H1 (cell line): Measurements from ENCODE around the gene HINT3. TPM values are rescaled to one million over a fixed set of nuclear protein-coding genes. Genes with fewer than 3 reads are reported as not detected.

Experiments used
- CTCF ChIA-PET: fragments of 300-600 bp; sonication (Branson Sonifier 250); formaldehyde crosslinking; loops from one replicate; lab custom pipeline; 2021; ENCODE audit not compliant: partially characterized antibody; lab: Charles Lee
- POLR2A ChIA-PET: fragments of 300-600 bp; sonication (Branson Sonifier 250); formaldehyde crosslinking; loops from one replicate; lab custom pipeline; 2021; ENCODE audit warnings: inconsistent platforms; ENCODE audit not compliant: partially characterized antibody; lab: Charles Lee
- DNase-seq, 2 experiments: peaks; one replicate each; pipeline versions ENCODE4 v3.0.0 to v3.0.0-alpha.2; 2010 to 2022; ENCODE audit warnings: low spot score in 2 of 2, low read depth in 1 of 2, mixed read lengths in 1 of 2
- FAIRE-seq: peaks from 2 replicates; lab custom pipeline; 2011; peaks lifted over from hg19 to GRCh38; lab: Jason Lieb, UNC
- H2AFZ ChIP-seq: 2 replicates; pipeline ENCODE4 v1.8.1; 2012; ENCODE audit warnings: low read length, inconsistent platforms
- H2AK5ac ChIP-seq: 2 replicates; pipeline ENCODE4 v1.6.1; 2013; ENCODE audit warnings: low read depth, low read length
- H2BK120ac ChIP-seq: replicated peaks from 2 replicates; pipeline ENCODE3; 2013; ENCODE audit warnings: low read depth, low read length, inconsistent platforms
- H2BK12ac ChIP-seq: 2 replicates; pipeline ENCODE4 v1.6.1; 2013; ENCODE audit warnings: low read depth, low read length
- H2BK15ac ChIP-seq: 2 replicates; pipeline ENCODE4 v1.6.1; 2013; ENCODE audit warnings: low read length
- H2BK20ac ChIP-seq: 2 replicates; pipeline ENCODE4 v1.6.1; 2013; ENCODE audit warnings: low read length
- H2BK5ac ChIP-seq: 2 replicates; pipeline ENCODE4 v1.6.1; 2013; ENCODE audit warnings: low read depth, low read length
- H3K14ac ChIP-seq: 2 replicates; pipeline ENCODE4 v1.6.1; 2013; ENCODE audit warnings: inconsistent platforms; ENCODE audit not compliant: insufficient read length
- H3K18ac ChIP-seq: 2 replicates; pipeline ENCODE4 v1.6.1; 2013; ENCODE audit warnings: low read length; ENCODE audit errors: extremely low read depth
- H3K23ac ChIP-seq: 2 replicates; pipeline ENCODE4 v1.6.1; 2013; ENCODE audit warnings: inconsistent platforms; ENCODE audit not compliant: insufficient read length
- H3K23me2 ChIP-seq: 2 replicates; pipeline ENCODE4 v1.6.1; 2013; ENCODE audit warnings: low read depth, low read length
- H3K27ac ChIP-seq: 2 replicates; pipeline ENCODE4 v1.6.1; 2011; ENCODE audit warnings: low read depth, low read length, inconsistent platforms
- H3K27me3 ChIP-seq, 4 experiments: replicated peaks in 1 of 4; 1 replicate in 1 of 4; 2 replicates in 3 of 4; pipeline versions ENCODE4 v1.6.1 to v1.8.1; 2011 to 2013; ENCODE audit warnings: low read length in 3 of 4, mild to moderate bottlenecking in 3 of 4, inconsistent platforms in 2 of 4, mixed read lengths in 2 of 4, moderate library complexity in 1 of 4; ENCODE audit not compliant: control insufficient read depth in 3 of 4, insufficient read depth in 3 of 4; ENCODE audit errors: extremely low read depth in 1 of 4
- H3K36me3 ChIP-seq, 4 experiments: 2 replicates each; pipeline versions ENCODE4 v1.6.1 to v1.8.1; 2011 to 2013; ENCODE audit warnings: mild to moderate bottlenecking in 4 of 4, low read length in 3 of 4, moderate library complexity in 2 of 4, control low read depth in 1 of 4, inconsistent platforms in 1 of 4; ENCODE audit not compliant: insufficient read depth in 4 of 4, control insufficient read depth in 2 of 4
- H3K4ac ChIP-seq: replicated peaks from 2 replicates; pipeline ENCODE3; 2013; ENCODE audit warnings: low read length, low read depth, mixed read lengths, inconsistent platforms; ENCODE audit not compliant: insufficient read length
- H3K4me1 ChIP-seq, 4 experiments: replicated peaks in 1 of 4; 1 replicate in 1 of 4; 2 replicates in 3 of 4; pipeline versions ENCODE4 v1.6.1 to v1.8.1; 2011 to 2013; ENCODE audit warnings: low read length in 3 of 4, inconsistent platforms in 2 of 4, mixed read lengths in 1 of 4; ENCODE audit not compliant: insufficient read depth in 4 of 4, control insufficient read depth in 3 of 4
- H3K4me2 ChIP-seq, 2 experiments: 2 replicates each; pipeline versions ENCODE4 v1.6.1 to v1.8.1; 2011 to 2013; ENCODE audit warnings: low read depth in 2 of 2, low read length in 2 of 2, control low read depth in 1 of 2, inconsistent platforms in 1 of 2, mild to moderate bottlenecking in 1 of 2; ENCODE audit not compliant: insufficient read depth in 1 of 2
- H3K4me3 ChIP-seq, 4 experiments: fragments of 200-600, 300-600 bp in 1 of 4; sonication (generic), shearing (Covaris generic), sonication (Bioruptor Twin) in 1 of 4; 2 replicates each; pipeline versions ENCODE4 v1.5.1 to v1.8.1; 2011 to 2016; ENCODE audit warnings: low read length in 4 of 4, low read depth in 3 of 4, control low read depth in 2 of 4, inconsistent platforms in 2 of 4, mild to moderate bottlenecking in 2 of 4, mixed read lengths in 1 of 4, moderate library complexity in 1 of 4; ENCODE audit not compliant: insufficient read depth in 2 of 4; ENCODE audit errors: extremely low read depth in 1 of 4
- H3K56ac ChIP-seq: replicated peaks from 2 replicates; pipeline ENCODE3; 2013; ENCODE audit warnings: low read depth, mild to moderate bottlenecking, mixed read lengths, low read length, inconsistent platforms; ENCODE audit not compliant: insufficient read length
- H3K79me1 ChIP-seq: 2 replicates; pipeline ENCODE4 v1.6.1; 2013; ENCODE audit warnings: low read depth, low read length, control low read depth
- H3K79me2 ChIP-seq, 2 experiments: 2 replicates each; pipeline versions ENCODE4 v1.6.1 to v1.8.1; 2012 to 2013; ENCODE audit warnings: low read length in 2 of 2, mild to moderate bottlenecking in 2 of 2, inconsistent platforms in 1 of 2; ENCODE audit not compliant: insufficient read depth in 2 of 2, control insufficient read depth in 1 of 2
- H3K9ac ChIP-seq, 4 experiments: replicated peaks in 1 of 4; 1 replicate in 1 of 4; 2 replicates in 3 of 4; pipeline versions ENCODE4 v1.6.1 to v1.8.1; 2011 to 2013; ENCODE audit warnings: low read depth in 3 of 4, low read length in 3 of 4, control low read depth in 2 of 4, mild to moderate bottlenecking in 2 of 4, moderate library complexity in 2 of 4, inconsistent platforms in 1 of 4; ENCODE audit errors: extremely low read depth in 1 of 4
- H3K9me3 ChIP-seq, 2 experiments: 2 replicates each; pipeline versions ENCODE4 v1.6.1 to v1.8.1; 2012 to 2013; ENCODE audit warnings: mild to moderate bottlenecking in 2 of 2, moderate library complexity in 2 of 2, control low read depth in 1 of 2, inconsistent platforms in 1 of 2, low read depth in 1 of 2, low read length in 1 of 2, mixed read lengths in 1 of 2; ENCODE audit not compliant: insufficient read depth in 2 of 2
- H4K20me1 ChIP-seq, 2 experiments: replicated peaks in 1 of 2; 2 replicates each; pipeline versions ENCODE3 to v1.8.1; 2011 to 2013; ENCODE audit warnings: inconsistent platforms in 2 of 2, low read length in 2 of 2, mild to moderate bottlenecking in 1 of 2; ENCODE audit not compliant: insufficient read depth in 2 of 2, control insufficient read depth in 1 of 2
- H4K5ac ChIP-seq: 2 replicates; pipeline ENCODE4 v1.6.1; 2013; ENCODE audit warnings: low read length, low read depth, mixed read lengths, inconsistent platforms; ENCODE audit not compliant: insufficient read length
- H4K8ac ChIP-seq: 2 replicates; pipeline ENCODE4 v1.8.0; 2013; ENCODE audit warnings: mild to moderate bottlenecking, moderate library complexity, low read length, inconsistent platforms; ENCODE audit not compliant: insufficient read depth; ENCODE audit errors: extremely low read depth
- H4K91ac ChIP-seq: replicated peaks from 2 replicates; pipeline ENCODE3; 2013; ENCODE audit warnings: low read length, mixed read lengths, inconsistent platforms; ENCODE audit not compliant: insufficient read length
- EZH2 ChIP-seq: fragments of 200-600 bp; sonication (generic); IDR thresholded peaks from 2 replicates; pipeline ENCODE4 v1.7.1; 2012; ENCODE audit warnings: low read depth, mild to moderate bottlenecking, moderate library complexity, low read length, inconsistent platforms; ENCODE audit not compliant: severe bottlenecking
- FOSL1 ChIP-seq: IDR thresholded peaks from 2 replicates; pipeline ENCODE4 v1.6.1; 2011; ENCODE audit warnings: mild to moderate bottlenecking, low read depth, low read length, moderate library complexity; ENCODE audit not compliant: insufficient read depth
- JUN ChIP-seq: IDR thresholded peaks from 2 replicates; pipeline ENCODE4 v1.6.1; 2011; ENCODE audit warnings: low read depth, mild to moderate bottlenecking, improper control_type of control experiment, low read length
- KDM5A ChIP-seq: fragments of 200-600 bp; IDR thresholded peaks from 2 replicates; pipeline ENCODE4 v1.7.1; 2012; ENCODE audit warnings: mild to moderate bottlenecking, low read length, inconsistent platforms, mixed read lengths
- WGBS, 2 experiments: shearing (Covaris generic) in 1 of 2; methylation state at CpG; one replicate each; pipeline versions ENCODE4 v1.1.6 to v1.1.7; 2013 to 2015; ENCODE audit warnings: low lambda C conversion rate in 2 of 2, mixed read lengths in 2 of 2, inconsistent platforms in 1 of 2, low coverage in 1 of 2, missing lambda C conversion rate in 1 of 2; ENCODE audit not compliant: insufficient replicate concordance in 2 of 2, insufficient coverage in 1 of 2, insufficient read length in 1 of 2; ENCODE audit errors: extremely low coverage in 1 of 2, missing lambda C conversion rate in 1 of 2; 5-methylcytosine and 5-hydroxymethylcytosine counted together
- polyA plus RNA-seq, 7 experiments: library from polyadenylated mRNA; depleted of rRNA in 3 of 7; stranded (reverse) in 5 of 7; unstranded in 2 of 7; fragments of >200 nt in 5 of 7; fragments of 200-250 nt in 2 of 7; gene quantifications; 1 replicate in 5 of 7; 2 replicates in 1 of 7; 4 replicates in 1 of 7; pipeline versions ENCODE4 v1.2.1 to v1.2.3, GENCODE V29; 2011 to 2013; ENCODE audit warnings: missing spikeins in 2 of 7, mixed read lengths in 2 of 7
- total RNA-seq: library from RNA; stranded (reverse); fragmentation: NEBNext Ultra II Directional; extraction: Animal tissue kit (Norgen Biotek cat#: 25700); gene quantifications from 2 replicates; pipeline ENCODE4 v1.2.1, GENCODE V29; 2021
- TF ChIP-seq, protein P1 (sequence below): IDR thresholded peaks from 2 replicates; pipeline ENCODE4 v1.6.1; 2012; ENCODE audit warnings: low read length, inconsistent platforms

The HINT3 gene
- total and polyA plus RNA-seq, 2 of the 8 experiments (the other 6 are each of a cell fraction or from before 2014, with no cell fraction given), result 1.2 to 7.8 TPM

DNA sequence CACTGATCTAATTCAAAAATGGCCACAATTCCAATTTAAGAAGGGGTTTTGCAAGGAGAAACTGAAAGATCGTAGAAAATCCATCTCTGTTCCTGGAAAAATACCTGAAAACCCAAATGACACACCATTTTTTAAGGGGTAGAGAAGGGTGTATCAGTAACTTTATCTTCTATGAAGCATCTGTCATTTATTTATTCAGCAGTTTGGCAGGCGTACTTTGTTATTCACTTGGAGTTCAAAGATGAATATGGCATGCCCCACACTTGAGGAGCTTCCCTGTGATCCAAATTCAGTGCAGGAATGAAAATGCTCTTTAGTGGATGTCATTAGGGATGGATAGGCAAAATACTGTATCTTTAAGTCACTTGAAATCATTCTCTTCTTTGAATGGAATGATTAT, 7.2 kb downstream of the HINT3 start:
- no peak overlapping the region for H3K56ac ChIP-seq
- no peak overlapping the region for H4K5ac ChIP-seq
- H3K4ac ChIP-seq, result no peak overlapping the region
- CTCF ChIA-PET, result interaction anchor here (0.8 to 2.0 kb wide), 5 partner anchors 8 to 121 kb away, joined by 3 to 12 read pairs (median 3); partner anchors contain the start of gene HINT3
- H3K4me3 ChIP-seq, result no peak overlapping the region
- H2BK5ac ChIP-seq, result no peak overlapping the region
- DNase-seq (no peak), FAIRE-seq (no peak)
- H3K4me2 ChIP-seq, result no peak overlapping the region
- H3K79me2 ChIP-seq, result no peaks in the 10 kb centered on the region
- H3K14ac ChIP-seq, result no peak overlapping the region
- no peak overlapping the region for H3K18ac ChIP-seq
- H3K4me1 ChIP-seq, result no peaks in the 10 kb centered on the region
- no peak overlapping the region for H3K27ac ChIP-seq
- no peak overlapping the region for H3K23ac ChIP-seq
- no peaks in the 10 kb centered on the region for H3K27me3 ChIP-seq
- H3K23me2 ChIP-seq, result no peaks in the 10 kb centered on the region; the same call in 1 of the 2 replicates
- H3K36me3 ChIP-seq, result no peaks in the 10 kb centered on the region
- no peak overlapping the region for H4K91ac ChIP-seq
- no peak overlapping the region for H2BK15ac ChIP-seq
- no peak overlapping the region for H2BK12ac ChIP-seq
- no peaks in the 10 kb centered on the region for H3K9me3 ChIP-seq
- H2BK120ac ChIP-seq, result no peak overlapping the region
- H4K8ac ChIP-seq, result no peak overlapping the region
- WGBS, 2 experiments, result 96% methylated on average over 2 of the region's 2 CpGs; no CpG with 5 or more reads in 1 of the 2 experiments
- no peak overlapping the region for H2AFZ ChIP-seq
- no peaks in the 10 kb centered on the region for H3K79me1 ChIP-seq
- POLR2A ChIA-PET, result interaction anchor here (0.8 to 1.1 kb wide), 2 partner anchors 23 to 174 kb away, joined by 3 to 6 read pairs; partner anchors contain the start of gene TRMT11
- TF ChIP-seq FOSL1 (no peak), EZH2 (no peak), JUN (no peak), KDM5A (no peak)
- TF ChIP-seq, protein P1, sequence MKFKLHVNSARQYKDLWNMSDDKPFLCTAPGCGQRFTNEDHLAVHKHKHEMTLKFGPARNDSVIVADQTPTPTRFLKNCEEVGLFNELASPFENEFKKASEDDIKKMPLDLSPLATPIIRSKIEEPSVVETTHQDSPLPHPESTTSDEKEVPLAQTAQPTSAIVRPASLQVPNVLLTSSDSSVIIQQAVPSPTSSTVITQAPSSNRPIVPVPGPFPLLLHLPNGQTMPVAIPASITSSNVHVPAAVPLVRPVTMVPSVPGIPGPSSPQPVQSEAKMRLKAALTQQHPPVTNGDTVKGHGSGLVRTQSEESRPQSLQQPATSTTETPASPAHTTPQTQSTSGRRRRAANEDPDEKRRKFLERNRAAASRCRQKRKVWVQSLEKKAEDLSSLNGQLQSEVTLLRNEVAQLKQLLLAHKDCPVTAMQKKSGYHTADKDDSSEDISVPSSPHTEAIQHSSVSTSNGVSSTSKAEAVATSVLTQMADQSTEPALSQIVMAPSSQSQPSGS, result no peak
- H2AK5ac ChIP-seq, result no peak overlapping the region
- H3K9ac ChIP-seq, result no peak overlapping the region
- H4K20me1 ChIP-seq, result peaks cover 0 to 2% of the 10 kb centered on the region in 2 experiments
- no peak overlapping the region for H2BK20ac ChIP-seq
